SK-N-SH (cell line): ENCODE data around the gene LARGE1. TPM values are rescaled to one million over a fixed set of nuclear protein-coding genes. Genes with fewer than 3 reads are reported as not detected.

ENCODE experiments used
- CTCF ChIA-PET: fragments of 300-600, 350-600 bp; formaldehyde crosslinking; extraction: SDS; loops from one replicate; lab custom pipeline; 2021; lab: Yijun Ruan, JAX
- POLR2A ChIA-PET: fragments of 350-600 bp; sonication (Branson Sonifier 250); formaldehyde crosslinking; extraction: SDS; loops from one replicate; lab custom pipeline; 2020; ENCODE audit warnings: antibody characterized with exemption, inconsistent platforms; lab: Yijun Ruan, JAX
- DNase-seq: peaks from one replicate; pipeline ENCODE4 v3.0.0; 2012
- H2AFZ ChIP-seq: fragments of 200-600 bp; sonication (generic); 2 replicates; pipeline ENCODE4 v1.8.1; 2016; ENCODE audit warnings: antibody characterized with exemption, mild to moderate bottlenecking, low read depth
- H3F3A ChIP-seq: fragments of 200-600 bp; sonication (generic); replicated peaks from 2 replicates; pipeline ENCODE3; 2016; ENCODE audit warnings: antibody characterized with exemption, mild to moderate bottlenecking; ENCODE audit not compliant: insufficient read depth
- H3K27ac ChIP-seq, 2 experiments: fragments of 200-500 bp in 1 of 2; fragments of 200-600 bp in 1 of 2; sonication (Bioruptor generic) in 1 of 2; sonication (generic), shearing (Covaris generic) in 1 of 2; 2 replicates each; pipeline versions ENCODE4 v1.5.1 to v1.6.1; 2014 to 2016; ENCODE audit warnings: low read depth in 2 of 2, inconsistent platforms in 1 of 2, low read length in 1 of 2, mild to moderate bottlenecking in 1 of 2, mixed read lengths in 1 of 2
- H3K27me3 ChIP-seq: fragments of 200-600 bp; sonication (generic), shearing (Covaris generic); 2 replicates; pipeline ENCODE4 v1.6.1; 2016; ENCODE audit warnings: mixed run types; ENCODE audit not compliant: insufficient read depth
- H3K36me3 ChIP-seq, 2 experiments: fragments of 200-500 bp in 1 of 2; fragments of 200-600 bp in 1 of 2; sonication (Bioruptor generic) in 1 of 2; sonication (generic) in 1 of 2; replicated peaks in 1 of 2; 2 replicates each; pipeline versions ENCODE3 to v1.5.1; 2014 to 2016; ENCODE audit warnings: low read length in 1 of 2, mild to moderate bottlenecking in 1 of 2; ENCODE audit not compliant: insufficient read depth in 2 of 2, control insufficient read depth in 1 of 2
- H3K4me1 ChIP-seq, 2 experiments: fragments of 200-500 bp in 1 of 2; fragments of 200-600 bp in 1 of 2; sonication (Bioruptor generic) in 1 of 2; sonication (generic), shearing (Covaris generic) in 1 of 2; 2 replicates each; pipeline versions ENCODE4 v1.5.1 to v1.6.1; 2014 to 2016; ENCODE audit warnings: low read depth in 1 of 2, low read length in 1 of 2, mixed run types in 1 of 2; ENCODE audit not compliant: insufficient read depth in 2 of 2, control insufficient read depth in 1 of 2
- H3K4me2 ChIP-seq: fragments of 200-600 bp; sonication (generic), shearing (Covaris generic); 2 replicates; pipeline ENCODE4 v1.6.1; 2017; ENCODE audit warnings: mixed run types
- H3K4me3 ChIP-seq, 2 experiments: fragments of 200-500 bp in 1 of 2; fragments of 200-600 bp in 1 of 2; sonication (Bioruptor generic) in 1 of 2; sonication (generic), shearing (Covaris generic) in 1 of 2; 2 replicates each; pipeline versions ENCODE4 v1.5.1 to v1.8.1; 2014 to 2016; ENCODE audit warnings: low read depth in 2 of 2, inconsistent platforms in 1 of 2, low read length in 1 of 2, mild to moderate bottlenecking in 1 of 2, mixed read lengths in 1 of 2, moderate library complexity in 1 of 2
- H3K79me2 ChIP-seq: fragments of 200-600 bp; sonication (generic); 2 replicates; pipeline ENCODE4 v1.8.1; 2017; ENCODE audit warnings: mild to moderate bottlenecking; ENCODE audit not compliant: insufficient read depth
- H3K9ac ChIP-seq: fragments of 200-600 bp; sonication (generic); 2 replicates; pipeline ENCODE4 v1.6.1; 2017; ENCODE audit warnings: mixed run types
- H3K9me2 ChIP-seq: fragments of 200-600 bp; sonication (generic); 2 replicates; pipeline ENCODE4 v1.6.1; 2017; ENCODE audit warnings: mixed run types
- H3K9me3 ChIP-seq: fragments of 200-600 bp; sonication (generic); 2 replicates; pipeline ENCODE4 v1.6.1; 2017; ENCODE audit warnings: mixed run types, mild to moderate bottlenecking, moderate library complexity
- H4K20me1 ChIP-seq: fragments of 200-600 bp; sonication (generic); 2 replicates; pipeline ENCODE4 v1.6.1; 2017; ENCODE audit warnings: mild to moderate bottlenecking, mixed run types; ENCODE audit not compliant: insufficient read depth
- CTCF ChIP-seq: fragments of 200-600 bp; sonication (generic); IDR thresholded peaks from 2 replicates; pipeline ENCODE4 v1.6.1; 2017; ENCODE audit warnings: antibody characterized with exemption, mild to moderate bottlenecking, moderate library complexity
- EZH2phosphoT487 ChIP-seq: fragments of 200-600 bp; sonication (generic); IDR thresholded peaks from 2 replicates; pipeline ENCODE4 v1.6.1; 2017; ENCODE audit warnings: low read depth, mixed run types, mild to moderate bottlenecking, antibody characterized with exemption, moderate library complexity, borderline replicate concordance
- FOXJ3 ChIP-seq: sonication (generic); formaldehyde crosslinking; IDR thresholded peaks from 2 replicates; pipeline ENCODE4 v1.5.1; 2020; ENCODE audit warnings: mild to moderate bottlenecking, missing genetic modification reagents
- FOXM1 ChIP-seq: IDR thresholded peaks from 2 replicates; pipeline ENCODE4 v1.4.0; 2012; ENCODE audit warnings: low read depth, mild to moderate bottlenecking
- GABPA ChIP-seq: IDR thresholded peaks from 2 replicates; pipeline ENCODE4 v1.4.0; 2012; ENCODE audit warnings: low read depth, mild to moderate bottlenecking
- GATA2 ChIP-seq: sonication (generic); formaldehyde crosslinking; IDR thresholded peaks from 2 replicates; pipeline ENCODE4 v1.5.0; 2020; ENCODE audit warnings: mild to moderate bottlenecking, missing genetic modification reagents
- IRF3 ChIP-seq: fragments of 150-350 bp; IDR thresholded peaks from 2 replicates; pipeline ENCODE4 v1.6.1; 2016; ENCODE audit warnings: mild to moderate bottlenecking, low read depth, low read length
- MXI1 ChIP-seq: IDR thresholded peaks from 2 replicates; pipeline ENCODE4 v1.6.1; 2012; ENCODE audit warnings: mild to moderate bottlenecking, low read depth, low read length, improper control_type of control experiment
- NFIC ChIP-seq: IDR thresholded peaks from 2 replicates; pipeline ENCODE4 v1.4.0; 2012; ENCODE audit warnings: borderline replicate concordance
- POLR2AphosphoS5 ChIP-seq: IDR thresholded peaks from 2 replicates; pipeline ENCODE4 v1.6.1; 2012; ENCODE audit warnings: low read depth, low read length
- REST ChIP-seq: IDR thresholded peaks from 2 replicates; pipeline ENCODE4 v1.6.1; 2012; ENCODE audit warnings: mild to moderate bottlenecking, low read depth, low read length, moderate library complexity
- RXRA ChIP-seq: IDR thresholded peaks from 2 replicates; pipeline ENCODE4 v1.4.0; 2012; ENCODE audit warnings: low read depth, mild to moderate bottlenecking, borderline replicate concordance
- SIN3A ChIP-seq: IDR thresholded peaks from 2 replicates; pipeline ENCODE4 v1.6.1; 2012; ENCODE audit warnings: low read depth, mild to moderate bottlenecking, low read length, moderate library complexity, borderline replicate concordance
- SMC3 ChIP-seq: IDR thresholded peaks from 2 replicates; pipeline ENCODE4 v1.6.1; 2012; ENCODE audit warnings: low read depth, low read length, improper control_type of control experiment
- TAF1 ChIP-seq: IDR thresholded peaks from 2 replicates; pipeline ENCODE4 v1.6.1; 2012; ENCODE audit warnings: low read depth, mild to moderate bottlenecking, low read length, moderate library complexity, borderline replicate concordance
- TCF12 ChIP-seq: IDR thresholded peaks from 2 replicates; pipeline ENCODE4 v1.4.0; 2012
- TEAD4 ChIP-seq: IDR thresholded peaks from 2 replicates; pipeline ENCODE4 v1.4.0; 2012; ENCODE audit warnings: mild to moderate bottlenecking, borderline replicate concordance; ENCODE audit not compliant: insufficient read depth
- USF1 ChIP-seq: IDR thresholded peaks from 2 replicates; pipeline ENCODE4 v1.4.0; 2012; ENCODE audit warnings: low read depth, borderline replicate concordance
- USF2 ChIP-seq: fragments of 150-350 bp; IDR thresholded peaks from 2 replicates; pipeline ENCODE4 v1.6.1; 2017; ENCODE audit warnings: antibody characterized with exemption, low read length, low read depth, borderline replicate concordance
- WGBS: methylation state at CpG from one replicate; pipeline ENCODE4 v1.1.6; 2017; ENCODE audit warnings: low lambda C conversion rate; 5-methylcytosine and 5-hydroxymethylcytosine counted together
- polyA plus RNA-seq, 3 experiments: library from polyadenylated mRNA; depleted of rRNA; stranded (reverse); fragments of >200 nt; gene quantifications; 2 replicates each; pipeline ENCODE4 v1.2.3, GENCODE V29; 2012

The LARGE1 gene
- polyA plus RNA-seq, 1 of the 3 experiments (the other 2 are of a cell fraction), result 1.1 TPM

- no peaks in the 10 kb centered on the region for H3F3A ChIP-seq
- H3K4me3 ChIP-seq, result no peak overlapping the region
- H3K79me2 ChIP-seq, result no peaks in the 10 kb centered on the region
- ChIA-PET CTCF (no interaction called here), POLR2A (no interaction called here)
- no peak overlapping the region for H2AFZ ChIP-seq
- no peak overlapping the region for H3K4me2 ChIP-seq
- DNase-seq, result no peak
- no peaks in the 10 kb centered on the region for H3K4me1 ChIP-seq
- no peaks in the 10 kb centered on the region for H3K27me3 ChIP-seq
- no peak for TF ChIP-seq USF2
- H4K20me1 ChIP-seq, result no peaks in the 10 kb centered on the region
- H3K9ac ChIP-seq, result no peak overlapping the region
- no peak overlapping the region for H3K27ac ChIP-seq
- H3K9me2 ChIP-seq, result no peaks in the 10 kb centered on the region
- no peaks in the 10 kb centered on the region for H3K9me3 ChIP-seq
- 51% methylated on average over 6 of the region's 6 CpGs for WGBS
- no peaks in the 10 kb centered on the region for H3K36me3 ChIP-seq
Measured at GRCh38 chr22:33427461-33427860, 492.8 kb downstream of the LARGE1 start.

GRCh38 chr22:33426451-33426850 lies 493.8 kb downstream of the LARGE1 start:
- H3K4me1 ChIP-seq, result no peaks in the 10 kb centered on the region
- H3K79me2 ChIP-seq, result no peaks in the 10 kb centered on the region
- no peak for DNase-seq
- no peaks in the 10 kb centered on the region for H4K20me1 ChIP-seq
- H3K27ac ChIP-seq, result no peak overlapping the region
- no peak overlapping the region for H3K9ac ChIP-seq
- H3K36me3 ChIP-seq, result no peaks in the 10 kb centered on the region
- H2AFZ ChIP-seq, result no peak overlapping the region
- no peaks in the 10 kb centered on the region for H3F3A ChIP-seq
- H3K27me3 ChIP-seq, result no peaks in the 10 kb centered on the region
- H3K4me2 ChIP-seq, result no peak overlapping the region
- POLR2A ChIA-PET, result no interaction called here
- no peaks in the 10 kb centered on the region for H3K9me2 ChIP-seq
- CTCF ChIA-PET, result no interaction called here
- no peak overlapping the region for H3K4me3 ChIP-seq
- TF ChIP-seq FOXM1 (no peak), SMC3 (no peak), TAF1 (no peak), POLR2AphosphoS5 (no peak), TEAD4 (no peak), USF2 (no peak), IRF3 (no peak), CTCF (no peak), RXRA (no peak), EZH2phosphoT487 (no peak), SIN3A (no peak), FOXJ3 (CRISPR knock-in tag) (no peak), MXI1 (no peak), TCF12 (no peak), REST (no peak), NFIC (no peak), GATA2 (no peak), USF1 (no peak), GABPA (no peak)
- 23% methylated on average over 3 of the region's 3 CpGs for WGBS
- no peaks in the 10 kb centered on the region for H3K9me3 ChIP-seq
